ENCODE measurements around the gene SMAD7.

DNA sequence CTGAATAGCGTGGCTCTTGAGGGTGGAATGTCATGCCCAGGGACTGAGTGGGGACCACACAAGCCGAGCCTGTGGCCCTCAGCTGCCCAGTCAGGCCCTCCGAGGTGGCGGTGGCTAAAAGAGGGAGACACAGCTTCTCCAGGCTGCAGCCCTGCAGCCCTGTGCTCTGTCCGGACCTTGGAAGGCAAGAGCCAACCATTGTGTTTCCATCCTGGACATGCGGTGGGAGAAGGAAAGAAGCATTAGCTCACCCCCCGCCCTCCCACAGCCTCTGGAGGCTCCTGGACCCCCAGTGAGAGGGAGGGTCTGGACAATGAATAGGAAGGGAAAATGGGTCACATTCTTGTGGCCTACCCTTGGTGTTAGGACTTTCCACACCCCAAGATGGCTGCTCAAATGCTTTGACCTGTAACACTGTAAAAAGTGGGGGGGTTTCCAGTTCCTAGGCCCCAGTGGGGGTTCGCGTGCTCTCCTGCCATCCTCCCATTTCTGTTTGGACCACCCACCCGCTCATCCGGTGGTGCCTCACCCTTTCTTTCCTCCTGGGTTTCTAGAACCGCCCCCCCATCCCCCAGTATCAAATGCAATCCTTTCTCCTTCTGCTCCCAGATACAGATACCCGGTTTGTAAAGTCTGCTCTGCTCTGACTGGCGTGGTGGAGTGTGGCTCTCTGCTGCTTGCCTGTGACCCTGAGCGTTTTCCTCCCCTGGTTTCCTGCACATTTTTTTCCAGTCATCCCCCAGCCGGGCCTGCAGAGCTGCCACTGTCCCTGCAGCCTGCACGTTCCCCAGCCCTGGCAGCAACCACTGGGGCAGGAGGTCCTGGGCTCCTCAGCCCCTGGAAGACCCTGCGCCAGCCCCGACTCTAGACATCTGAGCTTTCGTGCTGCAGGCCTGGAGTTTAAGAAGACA lies 36.3 kb upstream of the SMAD7 start:
- TF ChIP-seq, protein P1, sequence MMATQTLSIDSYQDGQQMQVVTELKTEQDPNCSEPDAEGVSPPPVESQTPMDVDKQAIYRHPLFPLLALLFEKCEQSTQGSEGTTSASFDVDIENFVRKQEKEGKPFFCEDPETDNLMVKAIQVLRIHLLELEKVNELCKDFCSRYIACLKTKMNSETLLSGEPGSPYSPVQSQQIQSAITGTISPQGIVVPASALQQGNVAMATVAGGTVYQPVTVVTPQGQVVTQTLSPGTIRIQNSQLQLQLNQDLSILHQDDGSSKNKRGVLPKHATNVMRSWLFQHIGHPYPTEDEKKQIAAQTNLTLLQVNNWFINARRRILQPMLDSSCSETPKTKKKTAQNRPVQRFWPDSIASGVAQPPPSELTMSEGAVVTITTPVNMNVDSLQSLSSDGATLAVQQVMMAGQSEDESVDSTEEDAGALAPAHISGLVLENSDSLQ (IDR thresholded peaks at IDR 0.05): no peak
- no peak for TF ChIP-seq FOXM1 (IDR thresholded peaks at IDR 0.05; ENCODE audit: borderline replicate concordance)
- TF ChIP-seq SUZ12 (IDR thresholded peaks at IDR 0.05): no peak
- TF ChIP-seq BHLHE40 (IDR thresholded peaks at IDR 0.05; ENCODE audit: borderline replicate concordance): no peak
- no peak for TF ChIP-seq FOXK2 (IDR thresholded peaks at IDR 0.05)
- TF ChIP-seq SP1 (IDR thresholded peaks at IDR 0.05): no peak
